Left ventricle myocardium superior (tissue), 1 donor: Measurements from ENCODE around the gene RNF217. TPM values are rescaled to one million over a fixed set of nuclear protein-coding genes. Genes with fewer than 3 reads are reported as not detected.
"Not testable (repeated sequence)": the region's sequence is repeated elsewhere in the genome, so short reads cannot be mapped to it uniquely, and the experiment has no call there.

ENCODE experiments used
- ATAC-seq: fragments of 200-7000 bp; cut with Tn5 transposase; one replicate; pipeline ENCODE4 v1.9.1; 2020; ENCODE audit warnings: mild to moderate bottlenecking, moderate library complexity
- DNase-seq: peaks from one replicate; pipeline ENCODE4 v3.0.0-alpha.2; 2020
- intact Hi-C: fragments of 100-400 bp; cut with micrococcal nuclease; formaldehyde crosslinking; loops from one replicate; pipeline ENCODE4 v1.11.0; 2022
- total RNA-seq: library from RNA; stranded (reverse); fragmentation: NEBNext Ultra II Directional; extraction: Animal tissue kit (Norgen Biotek cat#: 25700); gene quantifications from one replicate; pipeline ENCODE4 v1.2.1, GENCODE V29; 2021
- donor health status: DM: no; HTN: yes; CAD: no; lungs with severe emphysema.

Gene RNF217
- total RNA-seq, 1 donor from 2014 or later, result 8.5 TPM

GRCh38 chr6:125004198-125004597 is 42.0 kb downstream of the RNF217 start:
- DNase-seq (peak; percentile 44), ATAC-seq (peak; percentile 94)
- intact Hi-C loops, result no loop called here

GRCh38 chr6:125004797-125005595 is 42.8 kb downstream of the RNF217 start:
- ATAC-seq (no peak), DNase-seq (no peak)
- intact Hi-C loops, result no loop called here

- DNase-seq (no peak), ATAC-seq (no peak)
- intact Hi-C loops, result no loop called here
Observed at GRCh38 chr6:125008261-125008703, 46.0 kb downstream of the RNF217 start.

- intact Hi-C loops, result no loop called here
- DNase-seq (no peak), ATAC-seq (no peak)
Observed at GRCh38 chr6:125008957-125009356, 46.7 kb downstream of the RNF217 start.

GRCh38 chr6:125009578-125009977 is 47.3 kb downstream of the RNF217 start:
- ATAC-seq, result no peak
- no peak for DNase-seq
- intact Hi-C loops, result no loop called here

GRCh38 chr6:125013938-125014660 is 51.9 kb downstream of the RNF217 start:
- ATAC-seq, result peak; percentile 57
- DNase-seq, result no peak
- intact Hi-C loops, result no loop called here

- ATAC-seq, result no peak
Observed at GRCh38 chr6:125014661-125014957, 52.4 kb downstream of the RNF217 start.

GRCh38 chr6:125015152-125015551 is 52.9 kb downstream of the RNF217 start:
- ATAC-seq (no peak), DNase-seq (no peak)
- intact Hi-C loops, result no loop called here

More at GRCh38 chr6:125014661-125014957, 52.4 kb downstream of the RNF217 start:
- no peak for DNase-seq
- intact Hi-C loops, result no loop called here

- DNase-seq, result no peak
- intact Hi-C loops, result no loop called here
- no peak for ATAC-seq
Observed at GRCh38 chr6:125018136-125018535, 55.9 kb downstream of the RNF217 start.

GRCh38 chr6:125019281-125019680 is 57.0 kb downstream of the RNF217 start:
- ATAC-seq (no peak), DNase-seq (no peak)
- intact Hi-C loops, result no loop called here

- DNase-seq, result peak; percentile 35
- intact Hi-C loops, result no loop called here
- peak; percentile 75 for ATAC-seq
Observed at GRCh38 chr6:125019918-125020317, 57.7 kb downstream of the RNF217 start.

GRCh38 chr6:125020385-125020784 is 58.1 kb downstream of the RNF217 start:
- peak; percentile 64 for ATAC-seq
- intact Hi-C loops, result no loop called here
- no peak for DNase-seq

GRCh38 chr6:125022391-125022989 is 60.3 kb downstream of the RNF217 start:
- intact Hi-C loops, result no loop called here
- peak; percentile 23 for DNase-seq
- ATAC-seq, result peak; percentile 71

- no peak for ATAC-seq
- no peak for DNase-seq
- intact Hi-C loops, result no loop called here
Observed at GRCh38 chr6:125025164-125025854, 63.1 kb downstream of the RNF217 start.

GRCh38 chr6:125027287-125027686 is 65.0 kb downstream of the RNF217 start:
- no peak for ATAC-seq
- DNase-seq, result no peak
- intact Hi-C loops, result no loop called here

GRCh38 chr6:125030969-125031368 is 68.7 kb downstream of the RNF217 start:
- ATAC-seq (no peak), DNase-seq (no peak)
- intact Hi-C loops, result no loop called here

GRCh38 chr6:125031385-125031784 is 69.1 kb downstream of the RNF217 start:
- DNase-seq (no peak), ATAC-seq (no peak)
- intact Hi-C loops, result no loop called here

GRCh38 chr6:125034929-125035328 is 72.7 kb downstream of the RNF217 start:
- intact Hi-C loops, DNase-seq, ATAC-seq: not testable (repeated sequence)

- DNase-seq, intact Hi-C loops, ATAC-seq: not testable (repeated sequence)
Observed at GRCh38 chr6:125036486-125036885, 74.2 kb downstream of the RNF217 start.

GRCh38 chr6:125037827-125038226 is 75.6 kb downstream of the RNF217 start:
- no peak for ATAC-seq
- intact Hi-C loops, result no loop called here
- DNase-seq, result no peak
